Right lobe of liver (tissue), 4 donors: Measurements from ENCODE around the gene SOX8.

ENCODE experiments used
- POLR2A ChIP-seq: fragments of 450-650 bp; IDR thresholded peaks from one replicate; pipeline ENCODE4 v1.6.1; 2017; ENCODE audit warnings: antibody characterized with exemption, mild to moderate bottlenecking
- TF ChIP-seq, protein P1 (sequence below), 4 donors: fragments of 200-600 bp in 3 of 4; fragments of 450-650 bp in 1 of 4; IDR thresholded peaks; one replicate each; pipeline versions ENCODE4 v1.5.1 to v1.8.0; 2016 to 2022; ENCODE audit warnings: antibody characterized with exemption in 4 of 4, mild to moderate bottlenecking in 2 of 4
- donor health status: DM: no; HTN: no; CAD: no.
- donor health status: DM: no; HTN: no; CAD: no.
- donor health status: DM: no; HTN: yes; CAD: no.

DNA sequence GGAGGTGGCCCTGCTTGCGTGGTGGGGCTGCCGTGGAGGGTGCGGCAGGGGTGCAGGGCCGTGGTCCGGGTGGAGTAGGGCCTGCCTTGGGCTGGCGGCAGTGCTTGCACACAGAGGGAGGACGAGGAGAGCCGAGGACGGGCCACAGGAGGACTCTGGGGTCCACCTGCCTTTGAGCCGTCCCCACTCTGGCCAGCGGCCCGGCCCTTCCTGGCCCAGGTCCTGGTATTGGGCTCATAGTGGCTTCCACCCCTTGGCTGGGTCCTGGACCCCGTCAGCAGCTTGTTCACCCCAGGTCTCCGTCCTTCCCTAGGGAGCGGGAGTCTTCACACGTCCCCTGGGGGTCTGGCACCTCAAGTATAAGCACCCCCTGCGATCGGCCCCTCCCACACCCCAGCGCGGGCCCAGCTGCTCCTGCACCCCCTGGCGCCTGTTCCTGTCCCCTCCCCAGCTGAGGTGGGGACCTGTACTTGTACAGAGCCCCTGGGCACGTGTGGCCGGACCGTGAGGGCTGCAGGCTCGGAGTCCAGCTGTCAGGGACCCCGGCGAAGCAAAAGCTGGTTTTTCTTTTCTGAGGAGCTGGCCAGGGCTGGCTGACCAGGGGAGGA, 40.1 kb downstream of the SOX8 start:
- TF ChIP-seq, protein P1, sequence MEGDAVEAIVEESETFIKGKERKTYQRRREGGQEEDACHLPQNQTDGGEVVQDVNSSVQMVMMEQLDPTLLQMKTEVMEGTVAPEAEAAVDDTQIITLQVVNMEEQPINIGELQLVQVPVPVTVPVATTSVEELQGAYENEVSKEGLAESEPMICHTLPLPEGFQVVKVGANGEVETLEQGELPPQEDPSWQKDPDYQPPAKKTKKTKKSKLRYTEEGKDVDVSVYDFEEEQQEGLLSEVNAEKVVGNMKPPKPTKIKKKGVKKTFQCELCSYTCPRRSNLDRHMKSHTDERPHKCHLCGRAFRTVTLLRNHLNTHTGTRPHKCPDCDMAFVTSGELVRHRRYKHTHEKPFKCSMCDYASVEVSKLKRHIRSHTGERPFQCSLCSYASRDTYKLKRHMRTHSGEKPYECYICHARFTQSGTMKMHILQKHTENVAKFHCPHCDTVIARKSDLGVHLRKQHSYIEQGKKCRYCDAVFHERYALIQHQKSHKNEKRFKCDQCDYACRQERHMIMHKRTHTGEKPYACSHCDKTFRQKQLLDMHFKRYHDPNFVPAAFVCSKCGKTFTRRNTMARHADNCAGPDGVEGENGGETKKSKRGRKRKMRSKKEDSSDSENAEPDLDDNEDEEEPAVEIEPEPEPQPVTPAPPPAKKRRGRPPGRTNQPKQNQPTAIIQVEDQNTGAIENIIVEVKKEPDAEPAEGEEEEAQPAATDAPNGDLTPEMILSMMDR (IDR thresholded peaks at IDR 0.05) = no peak
- no peak for TF ChIP-seq POLR2A
